Measurements from ENCODE around the gene KCNJ14. TPM values are rescaled to one million over a fixed set of nuclear protein-coding genes. Genes with fewer than 3 reads are reported as not detected.
A peak's percentile ranks its signal among the peaks of the same experiment; 100 is the strongest.

The KCNJ14 gene
- total and polyA plus RNA-seq, 7 experiments from 2014 or later = 0.05 to 3.9 (median 2.1) TPM

DNA sequence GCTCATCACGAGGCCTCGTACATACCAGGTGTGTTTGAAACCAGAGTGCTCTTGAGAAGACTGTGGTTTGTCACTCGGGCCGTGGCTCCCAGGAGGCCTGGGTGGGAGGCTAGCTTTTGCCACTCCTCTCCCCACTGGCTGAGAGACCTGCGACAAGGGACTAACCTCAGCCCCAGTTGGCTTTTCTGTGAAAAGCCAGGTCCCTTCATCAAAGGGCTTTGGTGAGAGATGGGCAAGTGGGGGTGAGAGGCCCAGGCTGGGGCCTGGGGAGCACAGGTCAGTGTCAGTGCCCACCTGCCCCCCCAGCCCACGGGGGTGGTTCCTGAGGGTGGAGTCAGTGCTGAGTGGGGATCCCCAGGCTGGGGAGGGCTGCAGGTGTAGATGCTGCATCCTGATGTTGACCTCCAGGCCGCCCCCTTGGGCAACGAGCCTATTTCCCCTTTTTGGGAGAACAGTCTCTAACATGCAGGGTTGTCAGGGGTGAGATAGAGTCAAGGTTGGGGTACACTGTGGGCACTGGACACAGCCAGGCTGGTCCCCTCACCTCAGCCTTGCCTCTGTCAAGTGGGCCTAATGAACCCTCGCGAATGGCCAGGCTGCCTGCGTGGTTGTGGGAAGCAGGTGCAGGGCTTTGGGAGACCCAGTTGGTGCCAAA lies 661 bp downstream of the KCNJ14 start:
- no peak overlapping the region for H3K27ac Mint-ChIP-seq
- no peaks in the 10 kb centered on the region for H3K27me3 Mint-ChIP-seq
- no peak for ATAC-seq
- no peaks in the 10 kb centered on the region for H3K9me3 Mint-ChIP-seq
- Histone ChIP-seq H3K36me3 (ENCODE audit: control insufficient read depth in 2 of 3, insufficient read depth in 3 of 3, low read length in 3 of 3) (peaks cover 7 to 57% (median 8%) of the 10 kb centered on the region in 3 experiments), H3K27me3 (ENCODE audit: control insufficient read depth in 2 of 2, insufficient read depth in 2 of 2, low read length in 2 of 2) (no peaks in the 10 kb centered on the region), H3K4me3 (ENCODE audit: low read length) (no peak overlapping the region), H3K9me3 (ENCODE audit: control insufficient read depth in 2 of 3, low read length in 3 of 3) (no peaks in the 10 kb centered on the region), H3K4me1 (ENCODE audit: control insufficient read depth in 2 of 2, insufficient read depth in 2 of 2, low read length in 2 of 2) (no peaks in the 10 kb centered on the region), H3K27ac (ENCODE audit: low read depth, low read length) (no peak overlapping the region)
- POLR2A ChIA-PET = interaction anchor here (0.8 kb wide), 1 partner anchor 12 kb away, joined by 3 read pairs; no protein-coding TSS in a partner anchor
- intact Hi-C loops (cut with micrococcal nuclease) = no loop called here
- peaks cover 4 to 11% (median 4%) of the 10 kb centered on the region in 5 donors for H3K36me3 Mint-ChIP-seq
- peaks cover 4 to 11% (median 6%) of the 10 kb centered on the region in 7 donors for H3K4me1 Mint-ChIP-seq
- CTCF ChIA-PET = no interaction called here
- H3K4me3 Mint-ChIP-seq = no peak overlapping the region
- no peak for DNase-seq

GRCh38 chr19:48456864-48457263 lies 1.5 kb downstream of the KCNJ14 start:
- H3K27me3 ChIP-seq (ENCODE audit: control insufficient read depth in 2 of 2, insufficient read depth in 2 of 2, low read length in 2 of 2) = no peaks in the 10 kb centered on the region
- intact Hi-C loops (cut with micrococcal nuclease) = no loop called here
- H3K36me3 ChIP-seq (ENCODE audit: control insufficient read depth in 2 of 3, insufficient read depth in 3 of 3, low read length in 3 of 3) = peaks cover 0 to 49% (median 0%) of the 10 kb centered on the region in 3 experiments
- no peak overlapping the region for H3K4me3 ChIP-seq (ENCODE audit: low read length)
- CTCF ChIA-PET = interaction anchor here (0.5 kb wide), 1 partner anchor 49 kb away, joined by 3 read pairs; no protein-coding TSS in a partner anchor
- H3K27me3 Mint-ChIP-seq = no peaks in the 10 kb centered on the region
- POLR2A ChIA-PET = interaction anchor here (0.6 kb wide), 1 partner anchor 65 kb away, joined by 3 read pairs; no protein-coding TSS in a partner anchor
- H3K9me3 Mint-ChIP-seq = no peaks in the 10 kb centered on the region
- DNase-seq (no peak), ATAC-seq (no peak)
- peaks cover 4 to 7% (median 4%) of the 10 kb centered on the region in 5 donors for H3K36me3 Mint-ChIP-seq
- no peak overlapping the region for H3K27ac Mint-ChIP-seq
- no peak overlapping the region for H3K4me3 Mint-ChIP-seq
- no peaks in the 10 kb centered on the region for H3K9me3 ChIP-seq (ENCODE audit: control insufficient read depth in 2 of 3, low read length in 3 of 3)
- no peak overlapping the region for H3K27ac ChIP-seq (ENCODE audit: low read depth, low read length)
- H3K4me1 Mint-ChIP-seq = peaks cover 4 to 9% (median 6%) of the 10 kb centered on the region in 7 donors
- no peaks in the 10 kb centered on the region for H3K4me1 ChIP-seq (ENCODE audit: control insufficient read depth in 2 of 2, insufficient read depth in 2 of 2, low read length in 2 of 2)

DNA sequence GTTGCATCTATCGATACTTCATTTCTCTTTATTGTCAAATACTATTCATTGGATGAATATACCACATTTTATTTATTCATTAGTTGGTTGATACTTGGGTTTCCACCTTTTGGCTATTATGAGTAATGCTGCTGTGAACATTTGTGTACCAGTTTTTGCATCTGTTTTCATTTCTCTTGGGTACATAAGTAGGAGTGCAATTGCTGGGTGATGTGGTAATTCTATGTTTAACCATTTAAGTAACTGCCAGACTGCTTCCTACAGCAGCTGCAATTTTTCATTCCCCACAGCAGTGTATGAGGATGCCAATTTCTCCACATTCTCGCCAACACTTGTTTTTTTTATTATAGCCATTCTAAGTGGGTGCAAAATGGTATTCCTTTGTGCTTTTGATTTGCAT lies 2.6 kb downstream of the KCNJ14 start:
- ChIA-PET POLR2A (interaction anchor here (0.6 kb wide), 1 partner anchor 10 kb away, joined by 7 read pairs; no protein-coding TSS in a partner anchor), CTCF (no interaction called here)
- Mint-ChIP-seq H3K36me3 (peaks cover 3 to 7% (median 4%) of the 10 kb centered on the region in 5 donors), H3K4me1 (peaks cover 4 to 9% (median 6%) of the 10 kb centered on the region in 7 donors), H3K27me3 (no peaks in the 10 kb centered on the region), H3K27ac (no peak overlapping the region), H3K4me3 (no peak overlapping the region), H3K9me3 (no peaks in the 10 kb centered on the region)
- H3K4me3 ChIP-seq (ENCODE audit: low read length) = no peak overlapping the region
- intact Hi-C loops (cut with micrococcal nuclease) = no loop called here
- ATAC-seq (no peak), DNase-seq (no peak)
- H3K27ac ChIP-seq (ENCODE audit: low read depth, low read length) = no peak overlapping the region
- no peaks in the 10 kb centered on the region for H3K9me3 ChIP-seq (ENCODE audit: control insufficient read depth in 2 of 3, low read length in 3 of 3)
- H3K27me3 ChIP-seq (ENCODE audit: control insufficient read depth in 2 of 2, insufficient read depth in 2 of 2, low read length in 2 of 2) = no peaks in the 10 kb centered on the region
- H3K4me1 ChIP-seq (ENCODE audit: control insufficient read depth in 2 of 2, insufficient read depth in 2 of 2, low read length in 2 of 2) = no peaks in the 10 kb centered on the region
- peaks cover 0 to 38% (median 0%) of the 10 kb centered on the region in 3 experiments for H3K36me3 ChIP-seq (ENCODE audit: control insufficient read depth in 2 of 3, insufficient read depth in 3 of 3, low read length in 3 of 3)

- ATAC-seq (no peak), DNase-seq (no peak)
- Histone ChIP-seq H3K4me3 (ENCODE audit: low read length) (no peak overlapping the region), H3K27ac (ENCODE audit: low read depth, low read length) (no peak overlapping the region), H3K4me1 (ENCODE audit: control insufficient read depth in 2 of 2, insufficient read depth in 2 of 2, low read length in 2 of 2) (no peaks in the 10 kb centered on the region), H3K9me3 (ENCODE audit: control insufficient read depth in 2 of 3, low read length in 3 of 3) (no peaks in the 10 kb centered on the region), H3K36me3 (ENCODE audit: control insufficient read depth in 2 of 3, insufficient read depth in 3 of 3, low read length in 3 of 3) (peaks cover 0 to 5% (median 0%) of the 10 kb centered on the region in 3 experiments), H3K27me3 (ENCODE audit: control insufficient read depth in 2 of 2, insufficient read depth in 2 of 2, low read length in 2 of 2) (no peaks in the 10 kb centered on the region)
- Mint-ChIP-seq H3K27me3 (no peaks in the 10 kb centered on the region), H3K27ac (no peak overlapping the region), H3K9me3 (no peaks in the 10 kb centered on the region), H3K36me3 (peaks cover 0 to 7% (median 0%) of the 10 kb centered on the region in 5 donors), H3K4me3 (no peak overlapping the region), H3K4me1 (peaks cover 0 to 4% (median 0%) of the 10 kb centered on the region in 7 donors)
- POLR2A ChIA-PET = interaction anchor here (0.6 kb wide), 1 partner anchor 263 kb away, joined by 6 read pairs; no protein-coding TSS in a partner anchor
- intact Hi-C loops (cut with micrococcal nuclease) = no loop called here
- CTCF ChIA-PET = no interaction called here
Measured at GRCh38 chr19:48461651-48461981, 6.2 kb downstream of the KCNJ14 start.

GRCh38 chr19:48461982-48462655 lies 6.7 kb downstream of the KCNJ14 start:
- peaks cover 0 to 4% (median 0%) of the 10 kb centered on the region in 7 donors for H3K4me1 Mint-ChIP-seq
- ChIA-PET POLR2A (interaction anchor here (0.6 kb wide), 2 partner anchors 498 to 1576 kb away, joined by 3 to 4 read pairs; no protein-coding TSS in a partner anchor), CTCF (no interaction called here)
- ATAC-seq (no peak), DNase-seq (no peak)
- intact Hi-C loops (cut with micrococcal nuclease) = no loop called here
- Histone ChIP-seq H3K4me3 (ENCODE audit: low read length) (no peak overlapping the region), H3K27ac (ENCODE audit: low read depth, low read length) (no peak overlapping the region), H3K27me3 (ENCODE audit: control insufficient read depth in 2 of 2, insufficient read depth in 2 of 2, low read length in 2 of 2) (no peaks in the 10 kb centered on the region), H3K9me3 (ENCODE audit: control insufficient read depth in 2 of 3, low read length in 3 of 3) (no peaks in the 10 kb centered on the region), H3K36me3 (ENCODE audit: control insufficient read depth in 2 of 3, insufficient read depth in 3 of 3, low read length in 3 of 3) (peaks cover 0 to under 1% (median 0%) of the 10 kb centered on the region in 3 experiments), H3K4me1 (ENCODE audit: control insufficient read depth in 2 of 2, insufficient read depth in 2 of 2, low read length in 2 of 2) (no peaks in the 10 kb centered on the region)
- no peak overlapping the region for H3K27ac Mint-ChIP-seq
- no peaks in the 10 kb centered on the region for H3K27me3 Mint-ChIP-seq
- H3K9me3 Mint-ChIP-seq = no peaks in the 10 kb centered on the region
- peaks cover 0 to 7% (median 0%) of the 10 kb centered on the region in 5 donors for H3K36me3 Mint-ChIP-seq
- no peak overlapping the region for H3K4me3 Mint-ChIP-seq

- ATAC-seq = no peak
- H3K27me3 Mint-ChIP-seq = no peaks in the 10 kb centered on the region
- H3K36me3 ChIP-seq (ENCODE audit: control insufficient read depth in 2 of 3, insufficient read depth in 3 of 3, low read length in 3 of 3) = peaks cover 0 to 8% (median 0%) of the 10 kb centered on the region in 3 experiments
- no peaks in the 10 kb centered on the region for H3K9me3 ChIP-seq (ENCODE audit: control insufficient read depth in 2 of 3, low read length in 3 of 3)
- H3K4me3 Mint-ChIP-seq = no peak overlapping the region
- H3K27ac Mint-ChIP-seq = peak overlapping the region in 1 of 9 donors; percentile 36
- peaks cover 0 to 7% (median 0%) of the 10 kb centered on the region in 5 donors for H3K36me3 Mint-ChIP-seq
- CTCF ChIA-PET = no interaction called here
- intact Hi-C loops (cut with micrococcal nuclease) = loop anchor here (5.0 kb wide), 3 partner anchors 63 to 1177 kb away; partner anchors contain the start of genes RRAS (in 1 of the 2) and SCAF1 (in 1 of the 2)
- no peak overlapping the region for H3K4me3 ChIP-seq (ENCODE audit: low read length)
- peaks cover 0 to 23% (median 12%) of the 10 kb centered on the region in 7 donors for H3K4me1 Mint-ChIP-seq
- peaks cover 4 to 10% of the 10 kb centered on the region in 2 donors for H3K4me1 ChIP-seq (ENCODE audit: control insufficient read depth in 2 of 2, insufficient read depth in 2 of 2, low read length in 2 of 2)
- POLR2A ChIA-PET = no interaction called here
- no peaks in the 10 kb centered on the region for H3K9me3 Mint-ChIP-seq
- no peaks in the 10 kb centered on the region for H3K27me3 ChIP-seq (ENCODE audit: control insufficient read depth in 2 of 2, insufficient read depth in 2 of 2, low read length in 2 of 2)
- no peak for DNase-seq
- H3K27ac ChIP-seq (ENCODE audit: low read depth, low read length) = no peak overlapping the region
Measured at GRCh38 chr19:48465215-48465614, 9.8 kb downstream of the KCNJ14 start.
